Thoracic aorta (tissue), 2 donors: Measurements from ENCODE around the gene IL12RB2. TPM values are rescaled to one million over a fixed set of nuclear protein-coding genes. Genes with fewer than 3 reads are reported as not detected.

Experiments
- ATAC-seq: fragments of 150-250 bp; one replicate; pipeline ENCODE4 v1.8.0; 2017; ENCODE audit warnings: low read depth; ENCODE audit not compliant: insufficient number of reproducible peaks, low FRiP score
- DNase-seq: peaks from one replicate; pipeline ENCODE4 v3.0.0-alpha.2; 2020; ENCODE audit warnings: low spot score
- H3K27ac ChIP-seq, 2 donors: fragments of 200-600 bp; sonication (generic); 1 replicate in 1 of 2; 2 replicates in 1 of 2; pipeline ENCODE4 v1.5.1; 2016; ENCODE audit warnings: mild to moderate bottlenecking in 2 of 2, moderate library complexity in 2 of 2
- H3K27me3 ChIP-seq: fragments of 200-600 bp; sonication (generic); replicated peaks from 2 replicates; pipeline ENCODE4 v1.6.0; 2016; ENCODE audit warnings: mild to moderate bottlenecking; ENCODE audit not compliant: insufficient read depth
- H3K36me3 ChIP-seq: fragments of 200-600 bp; sonication (generic); one replicate; pipeline ENCODE4 v1.5.1; 2016
- H3K4me1 ChIP-seq, 2 donors: fragments of 200-600 bp; sonication (generic); 1 replicate in 1 of 2; 2 replicates in 1 of 2; pipeline versions ENCODE4 v1.5.1 to v1.6.0; 2016; ENCODE audit warnings: low read depth in 2 of 2, mild to moderate bottlenecking in 1 of 2; ENCODE audit not compliant: control insufficient read depth in 1 of 2
- H3K4me3 ChIP-seq: fragments of 200-600 bp; sonication (generic); 2 replicates; pipeline ENCODE4 v1.5.1; 2016; ENCODE audit warnings: mild to moderate bottlenecking
- H3K9me3 ChIP-seq: fragments of 200-600 bp; sonication (generic); 2 replicates; pipeline ENCODE4 v1.5.1; 2016
- total RNA-seq, 2 donors: library from RNA; depleted of rRNA; stranded (reverse); fragments of >200 nt; gene quantifications; one replicate each; pipeline versions ENCODE4 v1.1.0 to v1.2.3, GENCODE V29; 2016
- TF ChIP-seq, protein P1 (sequence below): fragments of 200-600 bp; sonication (generic); IDR thresholded peaks from one replicate; pipeline ENCODE4 v1.5.1; 2019; ENCODE audit warnings: antibody characterized with exemption

Gene IL12RB2
- total RNA-seq, 2 donors from 2014 or later: 3.1 to 3.5 TPM

DNA sequence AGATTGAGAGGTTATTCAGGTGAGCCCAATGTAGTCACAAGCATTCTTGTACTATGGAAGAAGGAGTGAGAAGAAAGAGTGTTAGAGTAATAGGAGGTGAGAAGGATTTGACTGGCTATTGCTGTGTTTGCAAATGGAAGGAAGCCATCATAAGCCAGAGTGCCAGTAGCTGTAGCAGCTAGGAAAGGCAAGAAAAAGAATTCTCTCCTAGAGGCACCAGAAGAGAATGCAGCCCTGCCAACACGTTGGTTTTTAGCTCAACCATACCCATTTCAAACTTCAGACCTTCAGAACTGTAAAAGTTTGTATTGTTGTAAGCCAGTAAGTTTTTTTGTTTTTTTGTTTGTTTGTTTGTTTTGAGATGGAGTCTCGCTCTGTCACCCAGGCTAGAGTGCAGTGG lies 8.9 kb upstream of the IL12RB2 start:
- no peaks in the 10 kb centered on the region for H3K27me3 ChIP-seq
- ATAC-seq (no peak), DNase-seq (no peak)
- H3K4me1 ChIP-seq: no peaks in the 10 kb centered on the region
- H3K36me3 ChIP-seq: no peaks in the 10 kb centered on the region
- H3K9me3 ChIP-seq: no peaks in the 10 kb centered on the region
- TF ChIP-seq, protein P1, sequence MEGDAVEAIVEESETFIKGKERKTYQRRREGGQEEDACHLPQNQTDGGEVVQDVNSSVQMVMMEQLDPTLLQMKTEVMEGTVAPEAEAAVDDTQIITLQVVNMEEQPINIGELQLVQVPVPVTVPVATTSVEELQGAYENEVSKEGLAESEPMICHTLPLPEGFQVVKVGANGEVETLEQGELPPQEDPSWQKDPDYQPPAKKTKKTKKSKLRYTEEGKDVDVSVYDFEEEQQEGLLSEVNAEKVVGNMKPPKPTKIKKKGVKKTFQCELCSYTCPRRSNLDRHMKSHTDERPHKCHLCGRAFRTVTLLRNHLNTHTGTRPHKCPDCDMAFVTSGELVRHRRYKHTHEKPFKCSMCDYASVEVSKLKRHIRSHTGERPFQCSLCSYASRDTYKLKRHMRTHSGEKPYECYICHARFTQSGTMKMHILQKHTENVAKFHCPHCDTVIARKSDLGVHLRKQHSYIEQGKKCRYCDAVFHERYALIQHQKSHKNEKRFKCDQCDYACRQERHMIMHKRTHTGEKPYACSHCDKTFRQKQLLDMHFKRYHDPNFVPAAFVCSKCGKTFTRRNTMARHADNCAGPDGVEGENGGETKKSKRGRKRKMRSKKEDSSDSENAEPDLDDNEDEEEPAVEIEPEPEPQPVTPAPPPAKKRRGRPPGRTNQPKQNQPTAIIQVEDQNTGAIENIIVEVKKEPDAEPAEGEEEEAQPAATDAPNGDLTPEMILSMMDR: no peak
- no peak overlapping the region for H3K4me3 ChIP-seq
- H3K27ac ChIP-seq: no peak overlapping the region

DNA sequence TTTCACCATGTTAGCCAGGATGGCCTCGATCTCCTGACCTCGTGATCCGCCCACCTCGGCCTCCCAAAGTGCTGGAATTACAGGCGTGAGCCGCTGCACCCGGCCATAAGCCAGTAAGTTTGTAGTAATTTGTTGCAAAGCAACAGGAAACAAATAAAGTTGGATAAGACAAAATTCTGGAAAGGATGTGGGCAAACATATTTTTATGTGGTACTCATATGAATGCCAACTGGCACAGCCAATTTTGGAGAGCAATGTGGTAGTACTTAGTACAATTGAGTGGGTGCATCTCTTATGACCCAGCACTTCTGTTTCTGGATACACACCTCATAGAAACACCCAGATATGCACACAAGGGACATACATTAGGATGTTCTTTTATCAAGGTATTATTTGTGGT lies 8.4 kb upstream of the IL12RB2 start:
- H3K27ac ChIP-seq: no peak overlapping the region
- DNase-seq (no peak), ATAC-seq (no peak)
- H3K4me3 ChIP-seq: no peak overlapping the region
- H3K9me3 ChIP-seq: no peaks in the 10 kb centered on the region
- no peaks in the 10 kb centered on the region for H3K4me1 ChIP-seq
- TF ChIP-seq, protein P1: no peak
- no peaks in the 10 kb centered on the region for H3K27me3 ChIP-seq
- no peaks in the 10 kb centered on the region for H3K36me3 ChIP-seq

DNA sequence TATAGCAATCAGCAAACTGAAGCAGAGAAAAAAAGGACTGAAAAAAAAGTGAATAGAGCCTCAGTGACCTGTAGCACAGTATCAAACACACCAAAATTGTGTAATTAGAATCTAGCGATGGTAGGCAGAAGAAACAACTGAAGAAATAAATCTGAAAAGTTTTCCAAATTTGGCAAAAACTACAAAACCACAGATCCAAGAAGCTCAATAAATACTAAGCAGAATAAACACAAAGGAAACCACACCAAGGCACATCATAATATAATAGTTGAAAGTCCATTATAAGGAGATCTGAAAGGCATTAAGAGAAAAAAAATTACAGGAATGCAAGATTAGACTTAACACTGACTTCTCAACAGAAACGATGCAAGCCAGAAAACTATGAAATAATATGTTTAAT lies 7.1 kb upstream of the IL12RB2 start:
- Histone ChIP-seq H3K4me1 (no peaks in the 10 kb centered on the region), H3K9me3 (no peaks in the 10 kb centered on the region), H3K27me3 (no peaks in the 10 kb centered on the region), H3K27ac (no peak overlapping the region), H3K36me3 (no peaks in the 10 kb centered on the region), H3K4me3 (no peak overlapping the region)
- DNase-seq: no peak
- no peak for ATAC-seq
- TF ChIP-seq, protein P1: no peak

DNA sequence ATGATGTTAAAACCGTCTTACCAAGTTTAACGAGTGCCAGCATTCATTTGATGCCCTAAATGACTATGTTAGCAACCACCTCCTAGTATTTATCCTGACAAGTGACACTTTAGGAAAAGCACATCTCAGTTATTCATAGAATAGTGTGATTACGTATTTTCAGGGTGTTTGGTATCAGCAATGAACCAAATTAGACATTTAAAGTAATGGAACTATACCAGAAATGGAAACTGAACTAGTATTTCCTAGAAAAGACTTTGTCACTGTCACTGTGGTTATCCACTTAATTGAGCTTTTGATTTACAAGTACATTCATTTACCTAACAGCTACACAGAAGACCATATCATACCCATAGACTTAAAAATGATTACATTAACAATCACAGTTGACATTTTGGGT lies 3.6 kb upstream of the IL12RB2 start:
- ATAC-seq: no peak
- no peaks in the 10 kb centered on the region for H3K27me3 ChIP-seq
- H3K9me3 ChIP-seq: no peaks in the 10 kb centered on the region
- no peaks in the 10 kb centered on the region for H3K36me3 ChIP-seq
- no peak overlapping the region for H3K4me3 ChIP-seq
- TF ChIP-seq, protein P1: no peak
- H3K4me1 ChIP-seq: no peaks in the 10 kb centered on the region
- no peak for DNase-seq
- no peak overlapping the region for H3K27ac ChIP-seq

DNA sequence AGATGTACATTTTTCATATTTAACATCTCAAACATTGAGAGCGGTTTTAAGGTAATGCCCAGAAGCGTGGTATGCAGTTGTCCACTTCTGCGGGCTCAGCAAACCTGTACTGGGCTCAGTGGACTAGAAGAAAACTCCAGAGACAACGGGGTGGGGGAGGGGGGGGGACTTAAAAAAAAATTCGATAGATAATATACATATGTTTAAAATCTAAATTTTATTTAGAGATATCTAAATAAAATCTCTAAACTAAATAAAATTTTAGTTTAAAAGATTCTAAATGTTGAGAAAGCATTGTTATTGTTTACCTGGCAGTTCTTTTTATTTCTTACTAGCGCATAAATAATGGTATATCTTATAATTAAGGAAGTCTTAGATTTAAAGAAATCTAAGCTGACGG lies 1.1 kb upstream of the IL12RB2 start:
- DNase-seq (no peak), ATAC-seq (no peak)
- no peaks in the 10 kb centered on the region for H3K9me3 ChIP-seq
- H3K27me3 ChIP-seq: no peaks in the 10 kb centered on the region
- H3K27ac ChIP-seq: no peak overlapping the region
- H3K36me3 ChIP-seq: no peaks in the 10 kb centered on the region
- no peaks in the 10 kb centered on the region for H3K4me1 ChIP-seq
- no peak overlapping the region for H3K4me3 ChIP-seq
- TF ChIP-seq, protein P1: no peak
